Neural cell (in vitro differentiated cells): ENCODE data around the gene TM7SF2. TPM values are rescaled to one million over a fixed set of nuclear protein-coding genes. Genes with fewer than 3 reads are reported as not detected.

Source experiments
- H2AFZ ChIP-seq: fragments of 200-600, 300-800 bp; sonication (generic), shearing (Covaris generic); 2 replicates; pipeline ENCODE4 v1.6.0; 2014; ENCODE audit warnings: low read depth, mild to moderate bottlenecking, antibody characterized with exemption, low read length, moderate library complexity
- H3F3A ChIP-seq: fragments of 200-600 bp; shearing (Covaris generic); 2 replicates; pipeline ENCODE4 v1.6.1; 2016; ENCODE audit warnings: mild to moderate bottlenecking, moderate library complexity, mixed read lengths, antibody characterized with exemption, low read length; ENCODE audit not compliant: insufficient read depth, poor library complexity, severe bottlenecking
- H3K27ac ChIP-seq: fragments of 200-600, 300-800 bp; sonication (generic), shearing (Covaris generic); 2 replicates; pipeline ENCODE4 v1.5.1; 2014; ENCODE audit warnings: mild to moderate bottlenecking, low read length, moderate library complexity
- H3K27me3 ChIP-seq: fragments of 300-800, 200-600 bp; sonication (generic), shearing (Covaris generic); 2 replicates; pipeline ENCODE4 v1.6.0; 2014; ENCODE audit warnings: mild to moderate bottlenecking, low read depth, low read length, moderate library complexity; ENCODE audit not compliant: insufficient read depth
- H3K36me3 ChIP-seq: fragments of 300-800, 200-600 bp; sonication (generic), shearing (Covaris generic); 2 replicates; pipeline ENCODE4 v1.5.1; 2014; ENCODE audit warnings: mild to moderate bottlenecking, antibody characterized with exemption, low read length, moderate library complexity; ENCODE audit not compliant: insufficient read depth
- H3K4me2 ChIP-seq: fragments of 300-800, 200-600 bp; sonication (generic), shearing (Covaris generic); 2 replicates; pipeline ENCODE4 v1.6.0; 2014; ENCODE audit warnings: mild to moderate bottlenecking, low read length
- H3K4me3 ChIP-seq: fragments of 300-800, 200-600 bp; sonication (generic), shearing (Covaris generic); 2 replicates; pipeline ENCODE4 v1.5.1; 2014; ENCODE audit warnings: mild to moderate bottlenecking, low read length, moderate library complexity
- H3K79me2 ChIP-seq: fragments of 200-600 bp; shearing (Covaris generic); replicated peaks from 2 replicates; pipeline ENCODE4 v1.6.0; 2014; ENCODE audit warnings: mild to moderate bottlenecking, low read length, moderate library complexity; ENCODE audit not compliant: insufficient read depth
- H3K9ac ChIP-seq: fragments of 300-800, 200-600 bp; sonication (generic), shearing (Covaris generic); 2 replicates; pipeline ENCODE4 v1.6.1; 2016; ENCODE audit warnings: mild to moderate bottlenecking, low read length, mixed read lengths
- H3K9me2 ChIP-seq: fragments of 200-600 bp; shearing (Covaris generic); 2 replicates; pipeline ENCODE4 v1.6.1; 2016; ENCODE audit warnings: mild to moderate bottlenecking, low read length, mixed read lengths; ENCODE audit not compliant: insufficient read depth
- H3K9me3 ChIP-seq: fragments of 200-600, 300-800 bp; sonication (generic), shearing (Covaris generic); 2 replicates; pipeline ENCODE4 v1.6.1; 2016; ENCODE audit warnings: mild to moderate bottlenecking, mixed run types, low read length, moderate library complexity, mixed read lengths
- H4K20me1 ChIP-seq: fragments of 200-600 bp; shearing (Covaris generic); 2 replicates; pipeline ENCODE4 v1.6.1; 2016; ENCODE audit warnings: mild to moderate bottlenecking, mixed run types; ENCODE audit not compliant: insufficient read depth
- EP300 ChIP-seq: fragments of 450-650 bp; conservative IDR thresholded peaks from 2 replicates; pipeline ENCODE4 v1.6.1; 2014; ENCODE audit warnings: antibody characterized with exemption, mild to moderate bottlenecking, moderate library complexity; ENCODE audit not compliant: poor library complexity, severe bottlenecking
- EZH2 ChIP-seq: fragments of 200-600, 300-800 bp; shearing (Covaris generic), sonication (generic); IDR thresholded peaks from 2 replicates; pipeline ENCODE4 v1.6.1; 2014; ENCODE audit warnings: antibody characterized with exemption, low read length, borderline replicate concordance, mild to moderate bottlenecking; ENCODE audit not compliant: insufficient read depth, poor library complexity, severe bottlenecking
- MXI1 ChIP-seq: fragments of 450-650 bp; conservative IDR thresholded peaks from 2 replicates; pipeline ENCODE4 v1.6.1; 2014; ENCODE audit warnings: antibody characterized with exemption, mild to moderate bottlenecking; ENCODE audit not compliant: poor library complexity, severe bottlenecking
- POLR2AphosphoS5 ChIP-seq: IDR thresholded peaks from 2 replicates; pipeline ENCODE4 v1.6.1; 2012
- RAD21 ChIP-seq: fragments of 450-650 bp; conservative IDR thresholded peaks from 2 replicates; pipeline ENCODE4 v1.6.1; 2014; ENCODE audit warnings: antibody characterized with exemption, mild to moderate bottlenecking, moderate library complexity
- SMC3 ChIP-seq: fragments of 450-650 bp; conservative IDR thresholded peaks from 2 replicates; pipeline ENCODE4 v1.6.1; 2014; ENCODE audit warnings: antibody characterized with exemption, mild to moderate bottlenecking, moderate library complexity; ENCODE audit not compliant: poor library complexity
- TAF1 ChIP-seq: IDR thresholded peaks from 2 replicates; pipeline ENCODE4 v1.6.1; 2012; ENCODE audit warnings: low read depth
- polyA plus RNA-seq: library from polyadenylated mRNA; depleted of rRNA; stranded (reverse); fragments of >200 nt; gene quantifications from 2 replicates; pipeline ENCODE4 v1.2.3, GENCODE V29; 2014
- TF ChIP-seq, protein P1 (sequence below): fragments of 450-650 bp; IDR thresholded peaks from 2 replicates; pipeline ENCODE4 v1.5.1; 2014; ENCODE audit warnings: antibody characterized with exemption, mild to moderate bottlenecking, moderate library complexity; ENCODE audit not compliant: poor library complexity, severe bottlenecking
- TF ChIP-seq, protein P2 (sequence below): IDR thresholded peaks from 2 replicates; pipeline ENCODE4 v1.6.1; 2012; ENCODE audit warnings: borderline replicate concordance

TM7SF2 gene
- polyA plus RNA-seq, 1 donor from 2014 or later: 78.4 TPM

DNA sequence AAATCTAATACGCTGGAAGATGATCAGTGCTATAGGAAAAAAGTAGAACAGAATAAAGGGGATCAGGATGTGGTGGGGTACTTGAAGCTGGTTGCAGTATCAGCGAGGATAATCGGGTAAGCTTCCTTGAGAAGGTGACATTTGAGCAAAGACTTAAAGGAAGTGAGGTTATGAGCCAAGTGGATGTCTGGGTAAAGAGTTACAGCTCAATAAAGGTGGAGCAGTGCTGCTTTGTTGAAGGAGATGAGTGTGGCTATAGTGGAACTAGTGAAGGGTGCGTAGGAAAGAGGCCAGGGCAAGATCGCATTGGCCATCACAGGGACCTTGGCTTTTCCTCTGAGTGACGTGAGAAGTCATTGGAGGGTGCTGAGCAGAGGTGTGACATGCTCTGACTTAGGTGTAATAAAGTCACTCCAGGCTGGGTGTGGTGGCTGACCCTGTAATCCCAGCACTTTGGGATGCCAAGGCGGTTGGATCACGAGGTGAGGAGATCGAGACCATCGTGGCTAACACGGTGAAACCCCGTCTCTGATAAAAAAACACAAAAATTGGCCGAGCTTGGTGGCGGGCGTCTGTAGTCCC is 24.9 kb downstream of the TM7SF2 start:
- Histone ChIP-seq H3K27ac (no peak overlapping the region), H4K20me1 (no peaks in the 10 kb centered on the region), H3K79me2 (peaks cover 16% of the 10 kb centered on the region), H3F3A (peaks cover 5% of the 10 kb centered on the region), H3K9me3 (no peaks in the 10 kb centered on the region), H3K9me2 (no peaks in the 10 kb centered on the region), H3K27me3 (peaks cover 4% of the 10 kb centered on the region), H2AFZ (no peak overlapping the region), H3K4me2 (no peak overlapping the region), H3K36me3 (no peaks in the 10 kb centered on the region), H3K4me3 (no peak overlapping the region), H3K9ac (no peak overlapping the region)
- no peak for TF ChIP-seq EP300
- TF ChIP-seq RAD21: no peak
- no peak for TF ChIP-seq EZH2
- TF ChIP-seq, protein P1, sequence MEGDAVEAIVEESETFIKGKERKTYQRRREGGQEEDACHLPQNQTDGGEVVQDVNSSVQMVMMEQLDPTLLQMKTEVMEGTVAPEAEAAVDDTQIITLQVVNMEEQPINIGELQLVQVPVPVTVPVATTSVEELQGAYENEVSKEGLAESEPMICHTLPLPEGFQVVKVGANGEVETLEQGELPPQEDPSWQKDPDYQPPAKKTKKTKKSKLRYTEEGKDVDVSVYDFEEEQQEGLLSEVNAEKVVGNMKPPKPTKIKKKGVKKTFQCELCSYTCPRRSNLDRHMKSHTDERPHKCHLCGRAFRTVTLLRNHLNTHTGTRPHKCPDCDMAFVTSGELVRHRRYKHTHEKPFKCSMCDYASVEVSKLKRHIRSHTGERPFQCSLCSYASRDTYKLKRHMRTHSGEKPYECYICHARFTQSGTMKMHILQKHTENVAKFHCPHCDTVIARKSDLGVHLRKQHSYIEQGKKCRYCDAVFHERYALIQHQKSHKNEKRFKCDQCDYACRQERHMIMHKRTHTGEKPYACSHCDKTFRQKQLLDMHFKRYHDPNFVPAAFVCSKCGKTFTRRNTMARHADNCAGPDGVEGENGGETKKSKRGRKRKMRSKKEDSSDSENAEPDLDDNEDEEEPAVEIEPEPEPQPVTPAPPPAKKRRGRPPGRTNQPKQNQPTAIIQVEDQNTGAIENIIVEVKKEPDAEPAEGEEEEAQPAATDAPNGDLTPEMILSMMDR: no peak
- TF ChIP-seq TAF1: no peak
- no peak for TF ChIP-seq MXI1
- TF ChIP-seq POLR2AphosphoS5: no peak
- TF ChIP-seq, protein P2, sequence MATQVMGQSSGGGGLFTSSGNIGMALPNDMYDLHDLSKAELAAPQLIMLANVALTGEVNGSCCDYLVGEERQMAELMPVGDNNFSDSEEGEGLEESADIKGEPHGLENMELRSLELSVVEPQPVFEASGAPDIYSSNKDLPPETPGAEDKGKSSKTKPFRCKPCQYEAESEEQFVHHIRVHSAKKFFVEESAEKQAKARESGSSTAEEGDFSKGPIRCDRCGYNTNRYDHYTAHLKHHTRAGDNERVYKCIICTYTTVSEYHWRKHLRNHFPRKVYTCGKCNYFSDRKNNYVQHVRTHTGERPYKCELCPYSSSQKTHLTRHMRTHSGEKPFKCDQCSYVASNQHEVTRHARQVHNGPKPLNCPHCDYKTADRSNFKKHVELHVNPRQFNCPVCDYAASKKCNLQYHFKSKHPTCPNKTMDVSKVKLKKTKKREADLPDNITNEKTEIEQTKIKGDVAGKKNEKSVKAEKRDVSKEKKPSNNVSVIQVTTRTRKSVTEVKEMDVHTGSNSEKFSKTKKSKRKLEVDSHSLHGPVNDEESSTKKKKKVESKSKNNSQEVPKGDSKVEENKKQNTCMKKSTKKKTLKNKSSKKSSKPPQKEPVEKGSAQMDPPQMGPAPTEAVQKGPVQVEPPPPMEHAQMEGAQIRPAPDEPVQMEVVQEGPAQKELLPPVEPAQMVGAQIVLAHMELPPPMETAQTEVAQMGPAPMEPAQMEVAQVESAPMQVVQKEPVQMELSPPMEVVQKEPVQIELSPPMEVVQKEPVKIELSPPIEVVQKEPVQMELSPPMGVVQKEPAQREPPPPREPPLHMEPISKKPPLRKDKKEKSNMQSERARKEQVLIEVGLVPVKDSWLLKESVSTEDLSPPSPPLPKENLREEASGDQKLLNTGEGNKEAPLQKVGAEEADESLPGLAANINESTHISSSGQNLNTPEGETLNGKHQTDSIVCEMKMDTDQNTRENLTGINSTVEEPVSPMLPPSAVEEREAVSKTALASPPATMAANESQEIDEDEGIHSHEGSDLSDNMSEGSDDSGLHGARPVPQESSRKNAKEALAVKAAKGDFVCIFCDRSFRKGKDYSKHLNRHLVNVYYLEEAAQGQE: no peak
- TF ChIP-seq SMC3: no peak

DNA sequence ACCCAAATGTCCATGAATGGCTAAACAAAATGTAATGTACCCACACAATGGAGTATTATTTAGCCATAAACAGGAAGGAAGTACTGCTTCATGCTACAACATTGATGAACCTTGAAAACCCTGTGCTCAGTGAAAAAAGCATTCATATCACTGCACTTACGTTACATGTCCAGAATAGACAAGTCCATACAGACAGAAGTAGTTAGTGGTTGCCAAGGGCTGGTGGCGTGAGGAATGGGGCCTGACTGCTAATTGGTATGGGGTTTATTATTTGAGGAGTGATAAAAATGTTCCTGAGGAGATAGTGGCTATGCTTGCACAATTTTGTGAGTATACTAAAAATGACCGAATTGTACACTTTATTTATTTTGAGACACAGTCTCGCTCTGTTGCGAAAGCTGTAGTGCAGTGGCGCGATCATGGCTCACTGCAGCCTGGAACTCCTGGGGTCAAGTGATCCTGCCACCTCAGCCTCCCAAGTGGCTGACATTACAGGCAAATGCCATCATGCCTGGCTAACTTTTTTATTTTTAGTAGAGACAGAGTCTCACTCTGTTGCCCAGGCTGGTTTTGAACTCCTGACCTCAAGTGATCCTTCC is 30.3 kb downstream of the TM7SF2 start:
- Histone ChIP-seq H3K9ac (no peak overlapping the region), H3F3A (no peaks in the 10 kb centered on the region), H3K27ac (no peak overlapping the region), H3K36me3 (no peaks in the 10 kb centered on the region), H3K27me3 (peaks cover 7% of the 10 kb centered on the region), H2AFZ (no peak overlapping the region), H3K4me3 (no peak overlapping the region), H3K4me2 (no peak overlapping the region), H3K9me2 (no peaks in the 10 kb centered on the region), H3K79me2 (no peaks in the 10 kb centered on the region), H3K9me3 (no peaks in the 10 kb centered on the region), H4K20me1 (no peaks in the 10 kb centered on the region)
- TF ChIP-seq RAD21 (no peak), EZH2 (no peak), EP300 (no peak), MXI1 (no peak), POLR2AphosphoS5 (no peak), SMC3 (no peak), TAF1 (no peak)
- TF ChIP-seq, protein P1: no peak
- TF ChIP-seq, protein P2: no peak
